Measurements from ENCODE around the gene NFATC2.

DNA sequence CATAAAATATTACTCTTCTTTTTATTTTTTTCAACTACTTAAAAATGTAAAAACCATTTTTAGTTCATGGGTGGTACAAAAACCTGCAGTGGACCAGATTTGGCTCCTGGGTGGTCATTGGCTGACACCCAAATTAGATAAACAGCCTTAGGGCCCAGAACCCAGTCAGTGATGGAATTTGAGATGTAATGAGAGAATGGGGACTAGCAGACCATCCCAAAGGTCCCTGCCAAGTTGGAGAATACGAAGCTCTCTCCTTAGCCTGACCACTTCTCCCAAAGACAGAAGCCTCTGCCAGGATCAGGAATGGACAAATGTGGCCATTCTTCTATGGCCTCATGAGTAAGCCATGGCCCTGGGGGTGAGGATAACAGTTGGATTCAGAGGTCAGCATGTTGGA, 194.7 kb downstream of the NFATC2 start:
- TF ChIP-seq, protein P1, sequence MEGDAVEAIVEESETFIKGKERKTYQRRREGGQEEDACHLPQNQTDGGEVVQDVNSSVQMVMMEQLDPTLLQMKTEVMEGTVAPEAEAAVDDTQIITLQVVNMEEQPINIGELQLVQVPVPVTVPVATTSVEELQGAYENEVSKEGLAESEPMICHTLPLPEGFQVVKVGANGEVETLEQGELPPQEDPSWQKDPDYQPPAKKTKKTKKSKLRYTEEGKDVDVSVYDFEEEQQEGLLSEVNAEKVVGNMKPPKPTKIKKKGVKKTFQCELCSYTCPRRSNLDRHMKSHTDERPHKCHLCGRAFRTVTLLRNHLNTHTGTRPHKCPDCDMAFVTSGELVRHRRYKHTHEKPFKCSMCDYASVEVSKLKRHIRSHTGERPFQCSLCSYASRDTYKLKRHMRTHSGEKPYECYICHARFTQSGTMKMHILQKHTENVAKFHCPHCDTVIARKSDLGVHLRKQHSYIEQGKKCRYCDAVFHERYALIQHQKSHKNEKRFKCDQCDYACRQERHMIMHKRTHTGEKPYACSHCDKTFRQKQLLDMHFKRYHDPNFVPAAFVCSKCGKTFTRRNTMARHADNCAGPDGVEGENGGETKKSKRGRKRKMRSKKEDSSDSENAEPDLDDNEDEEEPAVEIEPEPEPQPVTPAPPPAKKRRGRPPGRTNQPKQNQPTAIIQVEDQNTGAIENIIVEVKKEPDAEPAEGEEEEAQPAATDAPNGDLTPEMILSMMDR (conservative IDR thresholded peaks at IDR 0.05; ENCODE audit: low read length) = no peak
- no peak for TF ChIP-seq EZH2phosphoT487 (IDR thresholded peaks at IDR 0.05; ENCODE audit: borderline replicate concordance)
